ENCODE results near the gene TM4SF5.

DNA sequence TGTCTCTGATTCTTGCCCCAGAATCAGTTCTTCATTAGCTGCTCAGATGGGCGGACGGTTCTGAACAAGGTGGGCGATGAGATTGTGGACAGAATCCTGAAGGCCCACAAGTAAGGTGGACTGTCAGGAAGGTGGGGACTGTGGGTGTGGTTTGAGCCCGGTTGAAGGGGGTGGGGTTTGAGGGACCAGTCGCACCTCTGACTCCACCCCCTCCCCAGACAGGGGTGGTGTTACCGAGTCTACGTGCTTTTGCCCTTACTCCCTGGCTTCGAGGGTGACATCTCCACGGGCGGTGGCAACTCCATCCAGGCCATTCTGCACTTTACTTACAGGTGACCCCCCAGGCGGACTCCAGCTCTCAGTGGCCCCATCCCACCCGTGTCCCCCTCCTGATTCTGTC, 46.6 kb downstream of the TM4SF5 start:
- TF ChIP-seq, protein P1, sequence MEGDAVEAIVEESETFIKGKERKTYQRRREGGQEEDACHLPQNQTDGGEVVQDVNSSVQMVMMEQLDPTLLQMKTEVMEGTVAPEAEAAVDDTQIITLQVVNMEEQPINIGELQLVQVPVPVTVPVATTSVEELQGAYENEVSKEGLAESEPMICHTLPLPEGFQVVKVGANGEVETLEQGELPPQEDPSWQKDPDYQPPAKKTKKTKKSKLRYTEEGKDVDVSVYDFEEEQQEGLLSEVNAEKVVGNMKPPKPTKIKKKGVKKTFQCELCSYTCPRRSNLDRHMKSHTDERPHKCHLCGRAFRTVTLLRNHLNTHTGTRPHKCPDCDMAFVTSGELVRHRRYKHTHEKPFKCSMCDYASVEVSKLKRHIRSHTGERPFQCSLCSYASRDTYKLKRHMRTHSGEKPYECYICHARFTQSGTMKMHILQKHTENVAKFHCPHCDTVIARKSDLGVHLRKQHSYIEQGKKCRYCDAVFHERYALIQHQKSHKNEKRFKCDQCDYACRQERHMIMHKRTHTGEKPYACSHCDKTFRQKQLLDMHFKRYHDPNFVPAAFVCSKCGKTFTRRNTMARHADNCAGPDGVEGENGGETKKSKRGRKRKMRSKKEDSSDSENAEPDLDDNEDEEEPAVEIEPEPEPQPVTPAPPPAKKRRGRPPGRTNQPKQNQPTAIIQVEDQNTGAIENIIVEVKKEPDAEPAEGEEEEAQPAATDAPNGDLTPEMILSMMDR (IDR thresholded peaks at IDR 0.05) = no peak
- no peak for TF ChIP-seq POLR2A (IDR thresholded peaks at IDR 0.05)

Measured in uterus (tissue), 2 donors.